ENCODE measurements around the gene KDSR.

The KDSR gene, protein sequence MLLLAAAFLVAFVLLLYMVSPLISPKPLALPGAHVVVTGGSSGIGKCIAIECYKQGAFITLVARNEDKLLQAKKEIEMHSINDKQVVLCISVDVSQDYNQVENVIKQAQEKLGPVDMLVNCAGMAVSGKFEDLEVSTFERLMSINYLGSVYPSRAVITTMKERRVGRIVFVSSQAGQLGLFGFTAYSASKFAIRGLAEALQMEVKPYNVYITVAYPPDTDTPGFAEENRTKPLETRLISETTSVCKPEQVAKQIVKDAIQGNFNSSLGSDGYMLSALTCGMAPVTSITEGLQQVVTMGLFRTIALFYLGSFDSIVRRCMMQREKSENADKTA

GRCh38 chr18:63367053-63367953, at the start of gene KDSR:
Gene KDSR (minus strand): TSS chr18:63367206. CDS start chr18:63367118, 88 bp downstream.
- H3K4me3 ChIP-seq (ENCODE audit: insufficient read length, low read depth), result peak within 1 kb of the TSS; percentile 82
- peaks cover 4% of the 10 kb centered on the region for H3K27me3 ChIP-seq (ENCODE audit: insufficient read depth, insufficient read length)
- no peak for TF ChIP-seq SUZ12 (IDR thresholded peaks at IDR 0.05; ENCODE audit: extremely low read depth, insufficient read depth, insufficient read length)
- no peak for TF ChIP-seq ZNF274 (IDR thresholded peaks at IDR 0.05; ENCODE audit: low read depth, low read length)
- TF ChIP-seq YY1 (IDR thresholded peaks at IDR 0.05; ENCODE audit: insufficient read depth, insufficient read length), result no peak
- peaks cover 3% of the 10 kb centered on the region for H3K36me3 ChIP-seq (ENCODE audit: insufficient read depth, insufficient read length, low read length)
- no peaks in the 10 kb centered on the region for H3K4me1 ChIP-seq (ENCODE audit: insufficient read depth, insufficient read length)
- peak within 1 kb of the TSS; percentile 82 for H3K9ac ChIP-seq (ENCODE audit: insufficient read length, low read depth)
- peaks cover 17% of the 10 kb centered on the region; the same call in 1 of the 2 replicates for H3K9me3 ChIP-seq (ENCODE audit: insufficient read depth, low read length)
- peak; percentile 85 for DNase-seq (ENCODE audit: low read depth, low spot score)

DNA sequence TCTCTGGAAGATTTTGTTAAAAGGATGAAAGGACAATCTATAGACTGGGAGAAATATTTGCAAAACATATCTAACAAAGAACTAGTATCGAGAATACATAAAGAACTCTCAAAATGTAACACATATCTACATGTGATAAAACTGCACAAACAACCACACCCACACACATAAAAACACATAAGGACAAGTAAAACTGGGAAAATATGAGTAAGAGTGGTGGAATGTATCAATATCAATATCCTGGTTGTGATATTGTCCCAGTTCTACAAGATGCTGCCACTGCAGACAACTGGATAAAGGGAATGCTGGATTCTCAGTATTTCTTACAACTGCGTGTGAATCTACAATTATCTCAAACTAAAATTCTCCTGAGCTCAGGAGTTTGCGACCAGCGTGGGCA, 45.9 kb upstream of the KDSR start:
- Histone ChIP-seq H3K27me3 (ENCODE audit: insufficient read depth, insufficient read length) (no peaks in the 10 kb centered on the region), H3K36me3 (ENCODE audit: insufficient read depth, insufficient read length, low read length) (peaks cover 70% of the 10 kb centered on the region), H3K4me1 (ENCODE audit: insufficient read depth, insufficient read length) (no peaks in the 10 kb centered on the region), H3K9me3 (ENCODE audit: insufficient read depth, low read length) (no peaks in the 10 kb centered on the region), H3K9ac (ENCODE audit: insufficient read length, low read depth) (no peak overlapping the region), H3K4me3 (ENCODE audit: insufficient read length, low read depth) (no peak overlapping the region)
- no peak for TF ChIP-seq YY1 (IDR thresholded peaks at IDR 0.05; ENCODE audit: insufficient read depth, insufficient read length)
- no peak for TF ChIP-seq ZNF274 (IDR thresholded peaks at IDR 0.05; ENCODE audit: low read depth, low read length)
- TF ChIP-seq SUZ12 (IDR thresholded peaks at IDR 0.05; ENCODE audit: extremely low read depth, insufficient read depth, insufficient read length), result no peak
- no peak for DNase-seq (ENCODE audit: low read depth, low spot score)

DNA sequence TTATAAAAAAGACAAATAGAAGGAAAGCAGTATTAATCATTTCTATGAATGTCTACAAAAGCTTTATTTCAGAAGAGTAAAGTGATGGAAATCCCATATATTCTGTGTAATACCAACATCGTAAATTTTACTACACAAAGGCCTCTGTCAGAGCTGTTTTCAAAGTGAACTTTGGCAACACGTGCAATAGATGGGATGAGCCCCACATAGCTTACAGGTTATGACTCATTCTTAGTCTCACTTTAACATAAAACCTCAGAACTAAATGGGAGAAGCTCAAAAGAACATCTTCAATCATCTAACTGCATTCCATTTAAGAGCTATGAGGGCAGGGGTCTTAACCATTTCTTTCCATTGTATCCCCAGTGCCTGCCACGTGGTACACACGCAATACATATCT, 43.8 kb upstream of the KDSR start:
- no peak for TF ChIP-seq SUZ12 (IDR thresholded peaks at IDR 0.05; ENCODE audit: extremely low read depth, insufficient read depth, insufficient read length)
- no peak for TF ChIP-seq YY1 (IDR thresholded peaks at IDR 0.05; ENCODE audit: insufficient read depth, insufficient read length)
- no peak for TF ChIP-seq ZNF274 (IDR thresholded peaks at IDR 0.05; ENCODE audit: low read depth, low read length)
- H3K9ac ChIP-seq (ENCODE audit: insufficient read length, low read depth), result no peak overlapping the region
- no peaks in the 10 kb centered on the region for H3K9me3 ChIP-seq (ENCODE audit: insufficient read depth, low read length)
- no peak for DNase-seq (ENCODE audit: low read depth, low spot score)
- peaks cover 59% of the 10 kb centered on the region for H3K36me3 ChIP-seq (ENCODE audit: insufficient read depth, insufficient read length, low read length)
- no peaks in the 10 kb centered on the region for H3K4me1 ChIP-seq (ENCODE audit: insufficient read depth, insufficient read length)
- H3K27me3 ChIP-seq (ENCODE audit: insufficient read depth, insufficient read length), result no peaks in the 10 kb centered on the region
- H3K4me3 ChIP-seq (ENCODE audit: insufficient read length, low read depth), result no peak overlapping the region

DNA sequence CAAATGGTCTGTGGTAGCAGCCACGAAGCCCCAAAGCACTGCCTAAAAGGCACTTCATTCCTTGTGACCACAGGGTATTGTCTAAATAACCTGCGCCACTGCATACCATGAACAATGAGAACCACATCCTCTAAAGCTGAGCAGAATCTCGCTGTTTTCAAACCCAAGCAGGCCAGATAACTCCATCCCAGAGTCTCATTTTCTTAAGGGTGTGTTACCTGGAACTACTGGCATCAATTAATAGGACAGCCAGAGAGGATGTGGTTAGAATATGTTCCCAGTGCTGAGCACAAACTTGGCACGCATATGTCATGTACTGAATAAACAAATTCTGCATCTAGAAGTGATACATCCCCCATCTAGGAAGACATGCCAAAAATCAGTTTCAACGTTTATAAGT, 42.3 kb upstream of the KDSR start:
- Histone ChIP-seq H3K4me3 (ENCODE audit: insufficient read length, low read depth) (no peak overlapping the region), H3K27me3 (ENCODE audit: insufficient read depth, insufficient read length) (no peaks in the 10 kb centered on the region), H3K9ac (ENCODE audit: insufficient read length, low read depth) (no peak overlapping the region), H3K9me3 (ENCODE audit: insufficient read depth, low read length) (no peaks in the 10 kb centered on the region), H3K4me1 (ENCODE audit: insufficient read depth, insufficient read length) (no peaks in the 10 kb centered on the region), H3K36me3 (ENCODE audit: insufficient read depth, insufficient read length, low read length) (peaks cover 55% of the 10 kb centered on the region)
- TF ChIP-seq YY1 (IDR thresholded peaks at IDR 0.05; ENCODE audit: insufficient read depth, insufficient read length) (no peak), SUZ12 (IDR thresholded peaks at IDR 0.05; ENCODE audit: extremely low read depth, insufficient read depth, insufficient read length) (no peak), ZNF274 (IDR thresholded peaks at IDR 0.05; ENCODE audit: low read depth, low read length) (no peak)
- DNase-seq (ENCODE audit: low read depth, low spot score), result no peak

GRCh38 chr18:63407734-63408133, 40.7 kb upstream of the KDSR start:
- H3K4me1 ChIP-seq (ENCODE audit: insufficient read depth, insufficient read length), result no peaks in the 10 kb centered on the region
- no peaks in the 10 kb centered on the region for H3K9me3 ChIP-seq (ENCODE audit: insufficient read depth, low read length)
- TF ChIP-seq SUZ12 (IDR thresholded peaks at IDR 0.05; ENCODE audit: extremely low read depth, insufficient read depth, insufficient read length) (no peak), YY1 (IDR thresholded peaks at IDR 0.05; ENCODE audit: insufficient read depth, insufficient read length) (no peak), ZNF274 (IDR thresholded peaks at IDR 0.05; ENCODE audit: low read depth, low read length) (no peak)
- no peak overlapping the region for H3K9ac ChIP-seq (ENCODE audit: insufficient read length, low read depth)
- DNase-seq (ENCODE audit: low read depth, low spot score), result no peak
- peaks cover 61% of the 10 kb centered on the region for H3K36me3 ChIP-seq (ENCODE audit: insufficient read depth, insufficient read length, low read length)
- H3K4me3 ChIP-seq (ENCODE audit: insufficient read length, low read depth), result no peak overlapping the region
- H3K27me3 ChIP-seq (ENCODE audit: insufficient read depth, insufficient read length), result no peaks in the 10 kb centered on the region

GRCh38 chr18:63405986-63406385, 39.0 kb upstream of the KDSR start:
- Histone ChIP-seq H3K4me1 (ENCODE audit: insufficient read depth, insufficient read length) (no peaks in the 10 kb centered on the region), H3K36me3 (ENCODE audit: insufficient read depth, insufficient read length, low read length) (peaks cover 63% of the 10 kb centered on the region), H3K9ac (ENCODE audit: insufficient read length, low read depth) (no peak overlapping the region), H3K9me3 (ENCODE audit: insufficient read depth, low read length) (no peaks in the 10 kb centered on the region), H3K4me3 (ENCODE audit: insufficient read length, low read depth) (no peak overlapping the region), H3K27me3 (ENCODE audit: insufficient read depth, insufficient read length) (no peaks in the 10 kb centered on the region)
- no peak for DNase-seq (ENCODE audit: low read depth, low spot score)
- TF ChIP-seq ZNF274 (IDR thresholded peaks at IDR 0.05; ENCODE audit: low read depth, low read length), result no peak
- no peak for TF ChIP-seq SUZ12 (IDR thresholded peaks at IDR 0.05; ENCODE audit: extremely low read depth, insufficient read depth, insufficient read length)
- no peak for TF ChIP-seq YY1 (IDR thresholded peaks at IDR 0.05; ENCODE audit: insufficient read depth, insufficient read length)

All from NT2/D1 (cell line).